GM18858 (cell line): ENCODE measurements around the gene TCL1A.
"Not testable (repeated sequence)": the region's sequence is repeated elsewhere in the genome, so short reads cannot be mapped to it uniquely, and the experiment has no call there.

ENCODE experiments used
- ATAC-seq: cut with Tn5 transposase; IDR thresholded peaks from one replicate; pipeline ENCODE4 v1.9.1; 2021; ENCODE audit not compliant: unreplicated experiment

Gene TCL1A, protein sequence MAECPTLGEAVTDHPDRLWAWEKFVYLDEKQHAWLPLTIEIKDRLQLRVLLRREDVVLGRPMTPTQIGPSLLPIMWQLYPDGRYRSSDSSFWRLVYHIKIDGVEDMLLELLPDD

DNA sequence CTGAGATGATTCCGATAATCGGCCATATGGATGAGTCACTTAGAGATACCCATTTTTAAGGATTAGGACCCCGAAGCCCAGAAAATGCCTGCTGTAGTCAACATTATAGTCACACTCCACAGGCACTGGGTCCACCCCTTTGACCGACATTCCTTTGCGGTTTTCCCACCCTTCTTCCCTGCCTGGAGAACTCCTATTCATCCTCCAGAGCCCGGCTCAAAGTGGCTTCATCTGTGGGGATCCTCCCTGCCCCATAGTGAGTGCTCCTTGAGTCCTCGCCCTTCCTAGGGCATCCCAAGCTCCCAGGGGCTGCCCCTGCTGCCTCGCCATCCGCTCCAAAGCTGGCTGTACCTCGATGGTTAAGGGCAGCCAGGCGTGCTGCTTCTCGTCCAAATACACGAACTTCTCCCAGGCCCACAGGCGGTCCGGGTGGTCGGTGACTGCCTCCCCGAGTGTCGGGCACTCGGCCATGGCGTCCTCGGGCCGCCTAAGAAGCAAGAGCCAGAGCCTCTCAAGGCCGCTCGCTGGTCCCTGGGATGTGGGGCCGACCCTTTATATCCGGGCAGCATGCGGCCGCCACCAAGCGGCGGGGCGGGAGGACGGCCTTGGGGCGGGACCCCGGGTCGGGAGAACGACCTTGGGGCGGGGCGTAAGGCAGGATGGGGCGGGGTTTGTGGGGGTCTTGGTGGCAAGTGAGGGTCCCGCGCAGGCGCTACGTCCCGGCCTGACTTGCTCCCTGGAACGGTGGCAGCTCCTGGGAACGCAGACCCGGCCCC lies at the start of gene TCL1A:
Gene TCL1A, minus strand, starts transcription at position 530 of the 776 bp plus-strand sequence. Its CDS starts 59 bp downstream, at position 471.
- ATAC-seq: peak; percentile 66

DNA sequence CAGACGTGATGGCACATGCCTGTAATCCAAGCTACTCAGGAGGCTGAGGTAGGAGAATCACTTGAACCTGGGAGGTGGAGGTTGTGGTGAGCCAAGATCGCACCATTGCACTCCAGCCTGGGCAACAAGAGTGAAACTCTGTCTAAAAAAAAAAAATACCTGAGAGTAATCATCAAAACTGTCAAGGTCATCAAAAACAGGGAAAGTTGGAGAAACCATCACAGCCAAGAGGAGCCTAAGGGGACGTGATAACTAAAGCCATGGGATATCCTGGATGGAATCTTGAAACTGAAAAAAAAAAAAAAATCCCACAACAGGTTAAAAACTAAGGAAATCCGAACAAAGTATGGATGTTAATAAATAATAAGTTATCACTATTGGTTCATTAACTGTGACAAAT lies 49.1 kb upstream of the TCL1A start:
- not testable (repeated sequence) for ATAC-seq

DNA sequence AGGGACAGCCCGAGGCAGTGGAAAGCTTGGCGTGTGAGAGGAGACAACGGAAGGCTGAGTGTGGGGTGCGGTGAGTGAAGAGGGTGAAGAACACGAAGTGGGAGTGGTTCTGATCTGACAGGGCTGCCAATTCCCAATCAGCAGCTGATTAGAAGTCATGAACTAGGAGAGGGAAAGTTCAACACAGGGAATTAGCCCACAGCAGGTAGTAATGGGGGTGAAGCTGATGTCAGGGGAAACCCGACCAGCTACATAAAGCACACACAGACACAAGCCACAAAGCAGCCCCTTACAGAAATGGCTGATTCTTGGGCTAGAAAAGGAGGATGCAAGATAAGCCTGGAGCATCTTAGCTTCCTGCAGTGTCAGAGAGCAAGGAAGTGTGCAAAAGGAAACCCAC lies 47.5 kb upstream of the TCL1A start:
- ATAC-seq: no peak

DNA sequence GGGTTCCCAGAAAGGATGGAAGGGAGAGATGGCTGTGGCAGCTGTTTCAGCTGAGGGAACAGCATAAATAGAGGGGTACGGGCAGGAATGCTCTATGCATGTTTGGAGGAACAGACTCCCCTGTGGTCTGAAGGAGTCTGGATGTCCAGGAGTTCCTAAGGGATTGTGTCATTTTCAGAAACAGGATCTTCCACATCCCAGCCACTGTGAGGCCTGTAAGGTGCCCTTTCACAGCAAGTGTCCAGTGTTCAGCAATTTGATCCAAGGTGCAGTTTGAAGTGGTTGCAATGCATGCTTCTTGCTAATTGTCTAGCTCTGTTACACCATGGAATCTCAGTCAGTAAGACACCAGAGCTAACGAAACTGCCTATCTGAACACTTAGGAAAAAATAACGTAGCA lies 46.7 kb upstream of the TCL1A start:
- no peak for ATAC-seq

DNA sequence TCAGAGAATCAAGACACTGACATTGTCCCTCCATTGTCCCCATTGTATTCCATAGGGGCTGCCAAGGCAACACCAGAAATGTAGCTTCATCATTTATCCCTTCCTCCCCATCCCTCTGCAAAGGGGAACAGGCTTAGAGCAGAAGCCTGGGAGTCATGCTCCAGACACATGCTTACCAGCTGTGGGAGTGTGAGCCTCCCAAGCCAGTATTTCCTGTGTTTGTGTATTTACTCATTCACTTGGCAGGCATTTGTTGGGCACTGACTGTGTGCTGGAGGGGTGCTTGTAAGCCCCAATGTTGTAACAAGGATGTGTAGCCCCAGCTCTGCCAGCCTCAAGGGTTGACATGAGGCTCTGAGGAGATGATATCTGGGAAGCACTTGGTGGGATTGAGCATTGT lies 46.0 kb upstream of the TCL1A start:
- no peak for ATAC-seq

DNA sequence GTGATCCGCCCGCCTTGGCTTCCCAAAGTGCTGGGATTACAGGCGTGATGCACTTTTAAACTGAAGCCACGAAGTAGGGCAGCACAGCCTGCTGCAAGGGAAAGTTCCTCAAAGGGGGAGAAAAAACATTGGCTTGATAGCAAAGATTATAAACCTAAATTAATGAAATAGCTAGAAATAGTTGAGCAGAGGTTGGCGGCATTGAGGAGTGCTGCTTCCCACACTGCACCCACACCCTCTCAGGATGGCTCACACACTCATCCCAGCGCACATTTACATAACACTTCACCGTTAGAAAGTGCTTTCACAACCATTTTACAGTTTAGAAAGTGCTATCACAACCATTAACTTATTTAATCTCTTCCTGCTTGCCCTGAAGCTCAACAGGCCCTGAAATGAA lies 44.4 kb upstream of the TCL1A start:
- ATAC-seq: no peak

DNA sequence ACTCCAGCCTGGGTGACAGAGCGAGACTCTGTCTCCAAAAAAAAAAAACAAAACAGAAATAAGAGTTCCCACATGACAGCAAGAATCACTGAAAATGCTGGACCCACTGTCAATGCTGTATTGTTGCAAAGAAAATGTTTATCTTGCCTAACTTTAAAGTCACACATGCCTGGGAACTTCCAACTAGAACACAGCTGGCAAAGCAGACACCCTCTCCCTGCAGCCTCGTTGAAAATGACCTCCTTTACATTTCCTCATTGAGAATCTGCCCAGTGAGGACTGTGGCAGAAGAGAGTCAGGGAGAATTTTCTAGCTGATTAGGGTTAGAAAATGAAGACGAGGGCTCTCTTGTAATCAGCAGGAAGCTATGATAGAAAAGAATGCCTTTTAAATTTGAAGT lies 42.8 kb upstream of the TCL1A start:
- no peak for ATAC-seq

DNA sequence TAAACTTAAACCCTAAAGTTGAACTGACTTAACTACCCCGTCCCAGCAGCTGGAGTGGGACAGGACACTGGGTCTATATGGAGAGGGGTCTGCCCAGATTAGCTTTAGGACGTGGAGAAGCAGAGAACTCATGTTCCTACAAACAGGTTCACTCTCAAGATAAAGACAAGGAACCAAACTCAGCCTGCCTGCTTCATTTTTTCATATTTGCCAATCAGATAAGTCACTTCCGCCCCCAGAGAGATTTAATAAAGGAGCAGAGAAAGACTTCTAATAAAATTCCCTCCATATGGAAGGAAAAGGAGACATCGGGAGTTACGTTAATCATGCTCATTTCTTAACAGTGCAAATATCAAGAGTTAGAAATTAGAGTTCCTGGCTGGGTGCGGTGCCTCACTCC lies 42.2 kb upstream of the TCL1A start:
- ATAC-seq: no peak

DNA sequence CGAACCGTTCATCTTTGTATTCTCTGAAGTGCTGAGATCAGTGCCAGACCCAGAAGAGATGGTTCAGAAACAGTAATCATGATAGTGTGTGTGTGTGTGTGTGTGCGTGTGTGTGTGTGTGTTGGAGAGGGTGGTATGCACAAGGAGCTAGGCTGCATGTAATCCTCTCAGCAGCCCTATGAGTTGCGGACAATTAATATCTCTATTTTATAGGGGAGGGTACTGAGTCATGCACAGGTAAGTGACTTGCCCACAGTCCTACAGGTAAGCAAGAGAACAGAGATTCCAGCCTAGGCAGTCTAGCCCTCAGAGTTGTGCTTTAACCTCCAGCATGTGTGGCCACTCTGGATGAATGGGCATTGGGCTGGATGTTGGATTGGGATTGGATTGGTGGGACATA lies 27.9 kb upstream of the TCL1A start:
- no peak for ATAC-seq

DNA sequence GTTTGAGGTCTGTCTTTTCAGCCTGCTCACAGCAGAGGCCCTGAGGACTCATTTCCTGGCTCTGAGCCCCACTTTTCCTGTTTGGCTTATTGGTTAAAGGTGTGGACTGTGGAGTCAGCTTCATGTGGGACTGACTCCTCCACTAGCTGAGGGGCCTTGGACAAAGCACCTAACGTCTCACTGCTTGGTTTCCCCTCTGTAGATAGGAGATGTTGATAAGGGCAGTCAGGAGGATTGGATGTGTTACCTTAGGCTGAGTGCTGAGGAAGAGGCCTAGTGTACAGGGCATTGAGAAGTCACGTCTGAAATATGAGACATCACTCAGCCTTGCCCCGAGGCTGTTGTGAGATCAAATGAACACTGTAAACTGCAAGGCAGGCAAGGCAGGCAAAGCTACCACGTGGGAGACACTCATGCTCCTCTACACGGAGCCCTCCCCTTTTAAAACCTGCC lies 27.1 kb upstream of the TCL1A start:
- ATAC-seq: no peak

DNA sequence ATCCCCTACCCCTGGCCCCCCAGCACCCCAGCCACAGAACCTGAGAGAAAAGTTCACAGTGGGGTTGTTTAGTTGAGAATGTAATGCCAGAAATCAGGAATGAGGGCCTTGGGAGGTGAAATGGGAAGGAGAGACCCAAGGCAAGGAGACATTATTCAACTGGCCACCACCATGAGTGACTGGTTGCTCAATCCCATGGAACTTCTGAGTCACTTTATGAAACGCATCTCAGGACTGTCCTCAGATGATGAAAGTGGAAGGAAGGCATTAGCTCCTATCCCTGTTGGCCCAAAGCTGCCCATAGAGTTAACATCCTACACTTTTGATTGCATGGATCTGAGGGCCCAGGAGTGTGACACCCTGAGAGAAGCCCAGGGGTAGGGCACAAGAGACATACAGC lies 25.4 kb upstream of the TCL1A start:
- no peak for ATAC-seq

DNA sequence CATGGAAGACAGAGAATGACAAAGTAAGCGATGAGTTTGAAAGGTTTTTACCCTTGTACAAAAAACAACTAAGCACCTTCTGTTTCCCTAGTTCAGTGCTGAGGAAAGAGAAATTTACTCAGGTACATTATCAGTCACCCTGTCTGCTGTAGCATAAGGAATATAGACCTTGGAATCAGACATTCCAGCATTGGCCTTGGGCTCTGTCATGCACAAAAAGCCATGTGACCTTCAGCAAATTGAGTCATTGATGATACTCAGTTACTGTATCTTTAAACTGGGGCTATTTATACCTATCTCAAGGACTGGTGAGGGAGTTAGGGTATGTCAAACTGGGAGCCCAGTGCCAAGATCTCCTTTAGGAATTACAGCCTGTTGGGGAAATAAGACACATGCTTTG lies 19.3 kb upstream of the TCL1A start:
- no peak for ATAC-seq

DNA sequence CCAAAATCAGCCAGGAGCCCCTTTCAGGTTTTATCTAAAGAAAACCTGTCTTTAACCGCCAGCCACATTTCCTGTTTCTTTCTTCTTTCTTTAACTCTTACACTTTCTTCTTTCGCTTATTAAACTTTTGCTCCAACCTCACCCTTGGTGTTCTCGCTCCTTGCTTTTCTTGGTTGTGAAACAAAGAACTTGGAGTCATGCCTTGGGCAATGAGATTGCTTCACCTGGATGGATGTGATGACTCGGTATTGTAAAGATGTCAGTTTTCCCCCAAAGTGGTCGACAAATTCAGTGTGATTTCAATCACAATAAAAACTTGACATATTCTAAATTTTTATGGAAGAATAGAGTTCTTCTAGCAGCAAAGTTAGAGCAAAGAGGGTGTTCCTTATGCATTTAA lies 16.2 kb upstream of the TCL1A start:
- ATAC-seq: no peak

DNA sequence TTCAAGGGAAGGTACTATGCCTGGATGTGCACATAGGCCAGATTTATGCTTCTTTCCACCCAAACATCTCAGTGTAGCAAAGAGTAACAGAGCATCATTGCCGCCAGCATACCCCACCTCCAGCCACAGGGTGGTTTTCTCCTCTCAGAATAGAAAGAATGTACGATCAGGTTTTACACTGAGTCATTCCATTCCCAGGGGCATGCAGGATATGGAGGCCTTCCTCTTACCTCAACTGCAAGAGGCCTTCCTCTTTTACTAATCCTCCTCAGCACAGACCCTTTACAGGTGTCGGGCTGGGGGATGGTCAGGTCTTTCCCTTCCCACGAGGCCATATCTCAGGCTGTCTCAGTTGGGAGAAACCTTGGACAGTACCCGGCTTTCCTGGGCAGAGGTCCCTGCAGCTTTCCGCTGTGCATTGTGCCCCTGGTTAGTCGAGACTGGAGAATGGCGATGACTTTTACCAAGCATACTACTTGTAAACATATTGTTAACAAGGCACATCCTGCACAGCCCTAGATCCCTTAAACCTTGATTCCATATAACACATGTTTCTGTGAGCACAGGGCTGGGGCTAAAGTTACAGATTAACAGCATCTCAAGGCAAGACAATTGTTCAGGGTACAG lies 15.6 kb upstream of the TCL1A start:
- peak; percentile 46 for ATAC-seq

DNA sequence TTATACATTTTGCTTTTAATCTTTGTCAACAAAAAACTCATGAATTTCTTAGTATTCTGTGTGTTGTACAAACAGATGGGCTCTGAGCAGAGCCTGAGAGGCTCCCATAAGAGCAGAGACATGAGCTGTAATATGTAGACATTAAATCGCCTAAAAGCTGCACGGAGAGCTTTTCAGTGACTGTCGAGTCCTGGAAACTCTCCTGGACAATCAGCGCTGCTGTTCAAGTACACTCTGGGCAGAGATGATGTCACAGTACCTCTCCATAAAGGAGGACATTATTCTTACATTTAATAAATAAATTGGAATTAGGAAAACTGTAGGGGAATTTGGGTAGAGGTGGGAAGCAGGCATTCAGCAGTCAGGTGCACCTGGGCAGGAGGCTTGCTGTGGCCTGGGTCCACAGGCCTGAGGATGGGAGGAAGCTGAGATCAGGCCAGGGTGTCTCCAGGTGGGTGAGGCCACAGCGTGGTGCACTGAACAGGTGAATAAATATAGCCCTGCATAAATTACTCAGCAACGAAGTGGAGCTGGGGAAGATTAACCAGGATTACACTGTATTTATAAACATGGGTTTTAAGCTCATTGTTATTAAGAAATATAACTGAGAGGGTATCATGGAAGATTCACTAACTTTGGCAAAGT lies 13.3 kb upstream of the TCL1A start:
- ATAC-seq: no peak

DNA sequence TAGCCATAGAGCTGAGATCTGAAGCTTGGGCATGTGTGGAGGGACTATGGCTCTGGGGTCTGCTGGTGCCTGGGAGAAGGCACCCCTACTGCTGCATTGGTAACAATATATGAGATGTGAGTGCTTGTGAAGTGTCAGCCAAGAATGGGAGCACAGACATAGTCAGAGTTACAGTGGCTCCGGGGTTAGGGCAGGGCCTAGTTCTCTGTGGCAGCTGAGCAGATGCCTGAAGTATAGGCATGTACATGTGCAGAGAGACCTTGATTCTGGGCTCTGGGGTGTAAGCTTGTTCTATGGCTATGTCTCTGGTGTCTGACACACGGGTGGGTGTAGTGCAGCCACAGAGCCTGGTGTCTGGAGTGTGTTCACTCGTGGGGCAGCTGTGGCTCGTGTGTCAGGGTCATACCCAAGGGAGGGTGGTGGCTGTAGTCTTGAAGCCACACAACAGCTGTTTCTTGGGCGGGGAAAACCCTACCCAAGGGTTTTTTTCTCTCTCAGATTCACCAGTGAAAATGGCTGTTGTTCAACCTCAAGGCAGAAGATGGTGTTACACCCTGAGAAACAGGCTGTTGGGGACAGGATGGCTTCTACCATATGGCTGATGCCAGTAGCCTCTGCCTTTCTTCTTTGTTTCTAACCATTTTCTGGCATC lies 11.9 kb upstream of the TCL1A start:
- ATAC-seq: peak; percentile 78

DNA sequence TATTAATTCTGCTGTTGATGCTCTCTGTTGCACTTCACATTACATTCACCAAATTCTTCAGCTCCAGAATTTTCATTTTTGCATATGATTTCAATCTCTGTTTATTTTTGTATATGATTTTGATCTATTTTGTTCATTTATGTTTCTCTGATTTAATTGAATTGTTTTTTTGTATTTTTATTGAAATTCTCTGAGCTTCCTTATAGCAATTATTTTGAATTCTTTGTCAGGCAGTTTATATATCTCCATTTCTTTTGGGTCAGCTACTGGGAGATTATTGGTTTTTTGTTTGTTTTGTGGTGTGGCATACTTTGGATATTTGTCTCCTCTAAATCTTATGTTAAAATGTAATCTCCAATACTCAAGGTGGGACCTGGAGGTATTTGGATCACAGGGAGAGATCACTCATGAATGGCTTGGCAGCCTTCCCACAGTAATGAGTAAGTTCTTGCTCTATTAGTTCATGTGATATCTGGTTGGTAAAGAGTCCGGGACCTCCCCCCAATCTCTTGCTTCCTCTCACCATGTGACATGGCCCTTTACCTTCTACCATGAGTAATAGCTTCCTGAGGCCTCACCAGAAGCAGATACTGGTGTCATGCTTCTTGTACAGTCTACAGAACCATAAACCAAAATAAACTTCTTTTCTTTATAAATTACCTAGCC lies 8.7 kb upstream of the TCL1A start:
- ATAC-seq: no peak

DNA sequence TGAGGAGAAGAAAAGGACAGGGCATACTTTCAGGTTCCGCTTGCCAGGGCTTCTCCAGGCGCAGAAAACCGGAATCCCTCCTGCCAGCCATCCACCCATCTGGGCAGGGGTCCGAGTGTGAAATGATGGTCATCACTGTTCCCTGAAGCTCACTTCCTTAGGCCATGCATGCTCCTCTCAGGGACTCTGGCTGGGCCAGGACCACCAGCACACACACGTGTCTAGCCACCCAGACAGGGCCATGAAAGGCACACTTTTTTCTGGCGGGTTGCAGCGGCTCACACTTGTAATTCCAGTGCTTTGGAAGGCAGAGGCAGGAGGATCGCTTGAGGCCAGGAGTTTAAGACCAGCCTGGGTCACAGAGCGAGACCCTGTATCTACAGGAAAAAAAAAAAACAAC lies 1.5 kb downstream of the TCL1A start:
- ATAC-seq: no peak

DNA sequence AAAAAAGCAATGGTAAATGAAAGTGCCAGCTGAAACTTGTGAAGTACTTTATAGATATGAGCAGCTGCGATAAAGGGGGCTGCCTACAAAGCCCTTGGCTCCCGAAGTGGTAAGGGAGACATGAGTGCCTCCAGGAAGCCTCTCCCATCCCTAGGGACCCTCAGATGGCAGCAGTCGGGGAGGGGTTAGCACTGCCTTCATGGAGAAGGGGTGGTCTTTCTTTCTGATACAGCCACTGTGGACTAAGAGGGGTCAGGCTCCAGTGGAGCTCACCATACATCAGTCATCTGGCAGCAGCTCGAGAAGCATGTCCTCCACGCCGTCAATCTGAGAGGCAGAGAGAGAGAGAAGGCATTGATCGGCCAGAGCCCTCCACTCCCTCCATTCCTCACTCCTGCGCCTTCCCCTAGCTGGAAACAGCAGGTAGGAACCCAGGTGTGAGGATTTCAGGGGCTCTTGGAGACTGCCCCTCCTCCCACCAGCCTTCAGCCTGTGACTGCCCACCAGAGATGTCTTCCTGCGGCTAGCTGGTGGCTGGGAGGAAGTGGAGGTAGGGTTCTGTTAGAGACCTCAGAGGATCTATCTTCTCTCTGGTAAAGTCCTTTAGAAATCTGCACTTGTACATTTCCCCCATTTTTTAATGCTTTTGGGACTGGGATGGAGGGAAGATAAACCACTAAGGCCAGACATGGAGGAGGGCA lies 2.3 kb downstream of the TCL1A start:
- no peak for ATAC-seq

DNA sequence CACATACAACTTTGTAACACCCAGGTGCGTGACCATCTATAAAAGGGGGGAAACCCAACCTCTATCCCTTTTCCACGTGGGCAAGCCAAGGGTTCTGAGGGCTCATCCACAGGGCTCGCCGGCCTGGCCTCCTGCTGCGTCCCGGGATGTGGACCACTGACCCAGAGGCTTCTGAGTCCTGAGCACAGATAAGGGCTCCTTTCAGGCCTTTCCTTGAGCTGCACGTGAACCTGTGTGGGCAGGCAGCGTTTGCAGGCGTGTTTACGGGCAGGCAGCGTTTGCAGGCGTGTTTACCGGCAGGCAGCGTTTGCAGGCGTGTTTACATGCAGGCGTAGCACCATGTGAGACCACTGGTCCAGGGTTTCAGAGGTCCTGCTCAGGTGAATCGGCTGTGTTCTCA lies 3.8 kb downstream of the TCL1A start:
- no peak for ATAC-seq
